GM18861 (cell line): ENCODE measurements around the gene CSGALNACT2.
A peak's percentile ranks its signal among the peaks of the same experiment; 100 is the strongest.

Experiments
- ATAC-seq: cut with Tn5 transposase; IDR thresholded peaks from one replicate; pipeline ENCODE4 v1.9.1; 2021; ENCODE audit not compliant: unreplicated experiment

The CSGALNACT2 gene

DNA sequence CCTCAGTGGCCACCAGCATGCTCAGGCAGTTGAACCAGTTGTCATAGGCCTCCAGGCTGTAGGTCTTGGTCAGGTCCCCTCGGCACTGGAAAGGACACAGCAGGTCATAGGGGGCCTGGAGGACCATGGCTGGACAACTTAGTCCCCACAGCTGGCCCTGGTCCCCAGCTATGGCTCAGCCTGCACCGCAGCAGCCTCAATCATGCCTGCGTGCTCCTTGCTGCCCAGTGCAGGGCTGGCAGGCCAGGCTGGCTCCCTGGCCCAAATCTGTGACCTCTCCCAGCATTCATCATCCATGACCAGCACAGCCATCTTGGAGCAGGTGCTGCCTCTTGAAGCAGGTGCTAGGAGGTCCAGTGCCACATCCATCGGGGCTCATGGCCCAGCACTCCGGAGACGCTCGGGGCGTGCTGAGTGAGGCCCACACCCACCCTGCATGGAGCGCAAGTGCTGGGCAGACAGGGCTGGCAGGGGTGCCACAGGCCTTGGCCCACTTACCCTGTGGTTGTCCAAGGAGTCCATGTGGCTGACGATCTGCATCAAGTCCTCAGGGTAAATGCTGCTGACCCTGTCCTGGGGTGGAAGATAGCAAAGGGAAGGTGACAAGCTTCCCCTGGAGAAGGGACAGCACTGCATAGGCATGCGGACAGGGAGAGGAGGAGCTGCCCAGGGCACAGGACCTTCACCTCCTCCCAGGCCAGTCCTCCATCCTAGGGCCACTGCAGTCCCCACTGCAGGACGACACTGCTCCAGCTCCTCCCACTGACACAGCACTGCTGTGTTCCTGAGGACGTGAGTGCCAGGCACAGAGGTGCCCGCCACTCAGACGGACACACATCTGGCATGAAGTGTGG is 61.7 kb downstream of the CSGALNACT2 start:
- ATAC-seq = no peak

DNA sequence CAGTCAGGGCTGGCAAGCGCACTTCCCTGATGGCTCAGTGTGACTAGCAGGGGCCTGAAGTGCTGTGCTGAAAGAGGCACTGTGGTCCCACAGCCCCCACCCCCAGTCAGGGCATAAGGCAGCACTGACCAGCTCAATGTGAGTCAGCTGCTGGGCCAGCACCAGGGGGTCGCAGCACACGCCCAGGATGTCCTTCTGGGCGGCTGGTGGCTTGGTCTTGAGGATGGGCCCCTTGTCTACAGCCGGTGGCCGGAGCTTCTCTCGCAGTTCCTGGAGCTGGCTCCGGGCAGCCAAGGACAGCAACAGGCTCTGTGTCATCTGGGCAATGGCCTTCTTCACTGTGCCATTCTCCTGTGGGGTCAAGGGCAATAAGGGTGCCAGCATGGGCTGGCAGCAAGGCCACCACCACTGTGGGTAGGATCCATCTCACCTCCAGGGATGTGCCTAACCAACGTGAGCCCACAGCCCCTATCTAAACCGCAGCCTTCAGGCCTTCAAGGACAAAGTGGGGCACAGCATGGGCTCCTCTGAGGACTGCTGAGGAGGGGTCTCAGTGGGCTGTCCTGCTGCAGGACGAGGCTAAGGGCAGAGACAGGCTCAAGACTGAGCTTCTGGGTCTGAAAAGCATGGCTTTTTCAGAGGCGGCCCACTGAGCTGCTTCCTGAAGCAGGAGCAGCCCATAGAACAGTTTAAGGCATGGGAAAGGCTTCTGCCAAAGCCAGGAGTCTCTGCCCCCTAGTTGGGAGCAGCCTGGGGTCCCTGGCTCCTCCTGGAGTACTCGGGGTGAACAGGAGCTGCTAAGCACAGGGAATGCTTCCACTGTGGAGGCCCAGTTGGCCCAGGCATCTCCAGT is 62.5 kb downstream of the CSGALNACT2 start:
- no peak for ATAC-seq

DNA sequence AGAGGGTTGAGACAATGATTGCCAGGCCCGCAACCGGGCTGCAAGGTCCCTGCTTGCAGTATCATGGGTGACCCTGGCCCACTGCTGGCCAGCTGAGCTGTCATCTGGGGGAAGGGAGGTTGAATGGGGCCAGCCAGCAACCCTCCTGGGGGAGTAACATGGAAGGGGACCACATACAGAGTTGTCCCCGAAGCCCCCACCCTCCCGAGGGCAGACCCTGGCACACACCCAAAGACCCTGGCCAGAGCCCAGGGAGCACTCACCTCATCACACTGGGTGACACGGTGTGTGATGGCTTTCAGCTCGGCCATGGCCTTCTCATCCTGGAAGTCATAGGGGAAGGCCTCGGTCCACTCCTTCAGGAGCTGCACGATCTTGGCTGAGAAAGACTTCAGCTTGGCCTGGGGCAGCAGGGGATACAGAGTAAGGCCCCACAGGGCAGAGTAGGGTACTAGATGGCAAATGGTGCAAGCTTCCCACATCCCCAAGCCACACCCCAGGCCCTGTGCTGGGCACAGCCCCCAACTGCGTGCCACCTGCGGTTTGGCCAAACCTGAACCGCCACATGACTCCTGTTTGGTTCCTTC is 63.4 kb downstream of the CSGALNACT2 start:
- no peak for ATAC-seq

DNA sequence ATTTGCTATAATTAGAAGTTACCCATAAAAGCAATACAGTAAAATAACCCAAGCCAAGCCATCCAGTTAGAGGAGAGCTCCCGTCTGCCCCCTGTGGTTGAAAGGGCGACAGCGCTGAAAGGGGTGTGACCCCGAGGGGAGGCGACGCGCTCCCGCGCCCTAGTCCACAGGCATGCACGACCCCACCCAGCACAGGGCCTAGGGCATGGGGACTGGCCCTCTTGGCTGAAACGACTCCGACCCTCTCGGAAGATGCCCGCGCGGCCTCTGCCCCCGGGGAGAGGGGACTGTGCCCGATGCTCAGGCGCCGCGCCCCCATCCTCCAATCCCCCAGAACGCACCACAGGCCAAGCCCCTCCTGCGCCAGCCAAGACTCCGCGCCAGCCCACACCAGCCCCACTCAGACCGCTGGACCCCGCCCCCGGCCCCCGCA is 64.0 kb downstream of the CSGALNACT2 start:
- ATAC-seq = no peak

DNA sequence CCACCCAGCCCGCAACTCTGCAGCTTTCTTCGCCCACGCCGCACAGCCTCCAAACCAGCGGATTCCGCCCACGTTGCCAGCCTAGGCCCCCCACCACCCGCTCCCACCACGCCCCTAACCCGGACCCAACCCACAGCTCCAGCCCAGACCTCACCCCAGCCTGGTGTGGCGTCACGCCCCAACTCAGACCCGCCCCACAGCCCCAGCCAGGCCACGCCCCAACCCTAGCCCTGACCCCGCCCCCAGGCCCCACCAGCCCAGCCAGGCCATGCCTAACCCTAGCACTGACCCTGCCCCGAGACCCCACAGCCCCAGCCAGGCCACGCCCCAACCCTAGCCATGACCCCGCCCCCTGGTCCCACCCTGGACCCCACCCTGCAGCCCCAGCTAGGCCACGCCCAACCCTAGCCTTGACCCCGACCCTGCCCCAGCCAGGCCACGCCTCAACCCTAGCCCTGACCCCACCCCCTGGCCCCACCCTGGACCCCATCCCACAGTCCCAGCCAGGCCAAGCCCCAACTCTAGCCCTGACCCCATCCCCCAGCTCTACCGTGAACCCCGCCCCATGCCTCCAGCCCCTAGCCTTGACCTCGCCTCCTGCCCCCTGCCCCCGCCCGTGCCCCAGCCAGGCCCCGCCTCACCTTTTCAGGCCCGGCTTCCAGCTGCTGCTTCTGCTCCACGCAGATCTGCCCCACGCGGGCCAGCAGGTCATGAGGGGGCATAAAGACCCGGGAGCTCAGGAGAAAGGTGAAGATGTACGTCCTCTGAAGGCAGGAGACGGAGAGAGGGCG is 64.6 kb downstream of the CSGALNACT2 start:
- no peak for ATAC-seq

DNA sequence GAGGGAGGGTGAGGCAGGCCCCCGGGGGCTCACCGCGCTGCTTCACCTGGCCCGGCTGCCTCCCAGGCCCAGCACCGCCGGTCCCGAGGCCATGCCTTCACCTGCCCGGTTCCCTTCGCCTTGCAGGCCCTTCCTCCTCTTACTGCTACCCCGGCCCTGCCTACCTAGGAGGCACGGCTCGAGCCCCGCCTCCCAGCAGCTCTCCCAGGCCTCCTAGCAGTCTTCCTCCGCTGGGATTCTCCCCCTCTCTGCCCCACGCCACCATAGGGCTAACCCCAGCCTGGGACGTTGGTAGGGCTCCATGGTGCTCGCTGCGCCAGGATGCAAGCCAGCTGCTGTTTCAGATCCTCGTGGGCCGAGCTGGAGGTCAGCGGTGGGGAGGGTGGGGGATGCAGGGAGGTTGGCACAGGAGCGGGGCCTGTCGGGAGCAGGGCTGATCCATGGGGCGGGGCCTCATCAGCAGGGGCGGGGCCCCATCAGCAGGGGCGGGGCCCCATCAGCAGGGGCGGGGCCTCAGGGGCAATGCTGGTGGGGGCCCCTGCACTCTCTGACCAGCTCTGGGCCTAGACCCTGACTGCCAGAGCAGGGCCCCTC is 65.3 kb downstream of the CSGALNACT2 start:
- no peak for ATAC-seq

DNA sequence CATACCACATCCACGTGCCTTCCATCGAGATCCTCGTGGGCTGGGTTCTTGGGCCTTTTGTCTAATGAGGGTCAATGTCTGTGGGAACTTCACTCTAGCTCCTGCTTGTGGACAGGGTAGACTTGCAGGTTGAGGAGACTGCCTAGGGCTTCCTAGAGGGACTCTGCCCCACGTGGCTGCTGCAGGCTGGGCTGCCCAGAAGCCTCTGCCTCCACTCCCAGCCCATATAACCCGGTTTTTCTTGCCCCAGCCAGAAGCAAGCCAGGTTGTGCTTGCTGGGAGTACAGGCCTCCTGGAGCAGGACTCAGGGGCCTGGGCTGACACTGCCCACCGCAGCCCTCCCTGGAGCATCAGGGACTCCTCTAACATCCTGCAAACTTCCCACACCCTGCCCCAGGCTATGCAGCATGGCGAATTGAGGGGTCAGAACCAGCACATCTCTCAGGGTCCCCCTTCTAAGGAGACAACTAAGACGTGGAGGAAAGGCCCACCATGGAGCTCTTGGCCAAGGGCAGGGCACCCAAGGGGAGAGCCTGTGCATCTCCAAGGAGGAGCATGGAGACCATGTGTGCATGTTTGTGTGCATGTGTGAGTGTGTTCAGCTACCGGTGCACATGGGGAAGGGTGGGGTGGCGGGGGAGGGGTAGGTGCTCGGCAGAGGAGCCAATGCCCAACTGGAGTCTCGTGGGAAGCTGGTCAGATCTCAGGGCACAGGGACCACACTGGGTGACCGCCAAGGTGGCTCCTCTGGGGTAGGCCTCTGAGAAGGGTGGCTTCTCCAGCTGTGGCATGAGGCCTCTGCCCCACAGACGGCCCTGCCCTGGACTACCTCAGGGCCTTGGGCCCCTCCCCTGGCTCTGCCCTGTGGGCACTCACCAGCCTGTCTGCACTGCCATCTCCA is 66.0 kb downstream of the CSGALNACT2 start:
- ATAC-seq = peak; percentile 7

DNA sequence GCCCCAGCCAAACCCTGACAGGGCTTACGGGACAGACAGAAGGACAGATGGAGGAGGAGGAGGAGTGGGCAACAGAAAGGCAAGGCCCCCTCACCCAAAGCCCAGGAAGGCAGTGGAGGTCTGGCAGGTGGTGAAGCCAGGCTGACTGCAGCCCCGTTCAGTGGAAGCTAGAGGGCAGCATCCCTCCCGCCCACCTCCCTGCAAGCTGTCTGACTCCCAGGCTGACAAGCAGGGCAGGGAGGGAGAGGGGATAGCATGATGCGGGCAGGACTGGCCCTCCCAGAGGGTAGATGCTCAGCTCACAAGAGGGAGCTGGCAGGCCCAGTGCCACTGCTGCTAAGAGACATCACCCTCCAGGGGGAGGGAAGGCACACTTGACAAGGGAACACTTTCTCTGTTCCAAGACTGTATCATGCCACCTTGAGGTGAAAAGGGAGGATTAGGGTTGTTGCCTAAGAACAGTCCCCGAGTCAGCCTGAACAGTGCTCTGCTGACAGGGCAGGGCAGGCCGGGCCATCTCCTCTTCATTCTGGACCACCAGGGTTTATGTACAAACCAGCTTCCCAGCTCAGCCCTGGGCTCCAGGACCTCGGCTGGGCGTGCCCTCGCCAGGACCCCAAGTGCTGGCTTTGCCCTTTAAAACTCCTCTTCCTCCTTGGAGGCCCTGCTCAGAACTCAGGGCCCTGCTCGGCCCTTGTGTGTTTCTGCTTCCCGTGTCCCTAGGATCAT is 66.9 kb downstream of the CSGALNACT2 start:
- peak; percentile 63 for ATAC-seq

DNA sequence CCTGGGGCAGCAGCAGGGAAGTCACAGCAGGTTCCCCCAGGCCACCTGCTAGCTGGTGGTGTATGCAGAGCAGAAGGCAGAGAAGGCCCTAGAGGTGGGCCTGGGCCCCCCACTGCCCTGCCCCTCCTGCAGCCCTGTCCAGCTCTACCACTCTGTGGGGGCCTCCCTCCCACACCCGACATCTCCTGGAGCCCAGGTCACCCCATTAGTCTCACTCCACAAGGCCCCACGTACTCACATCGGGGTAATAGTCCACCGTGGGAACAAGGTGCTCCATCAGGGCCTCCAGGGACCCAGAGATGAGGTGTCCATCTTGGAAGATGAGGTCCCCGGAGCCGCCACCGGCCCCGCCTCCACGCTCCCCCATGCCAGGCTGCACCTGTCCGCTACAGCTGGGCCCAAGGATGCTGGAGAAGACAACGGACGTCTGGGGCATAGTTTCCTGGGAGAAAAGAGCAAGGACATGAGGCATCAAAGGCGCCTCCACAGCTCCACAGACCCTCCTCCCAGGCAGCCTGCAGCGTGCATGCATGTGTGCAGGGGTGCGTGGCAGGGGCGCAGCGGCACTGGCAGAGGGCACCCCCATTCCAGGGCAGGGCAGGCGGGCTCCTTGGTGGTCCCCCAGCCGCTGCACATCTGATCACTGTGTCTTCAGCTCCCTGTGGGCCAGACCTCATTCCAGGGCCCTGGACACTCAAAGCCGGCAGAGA is 67.6 kb downstream of the CSGALNACT2 start:
- no peak for ATAC-seq

DNA sequence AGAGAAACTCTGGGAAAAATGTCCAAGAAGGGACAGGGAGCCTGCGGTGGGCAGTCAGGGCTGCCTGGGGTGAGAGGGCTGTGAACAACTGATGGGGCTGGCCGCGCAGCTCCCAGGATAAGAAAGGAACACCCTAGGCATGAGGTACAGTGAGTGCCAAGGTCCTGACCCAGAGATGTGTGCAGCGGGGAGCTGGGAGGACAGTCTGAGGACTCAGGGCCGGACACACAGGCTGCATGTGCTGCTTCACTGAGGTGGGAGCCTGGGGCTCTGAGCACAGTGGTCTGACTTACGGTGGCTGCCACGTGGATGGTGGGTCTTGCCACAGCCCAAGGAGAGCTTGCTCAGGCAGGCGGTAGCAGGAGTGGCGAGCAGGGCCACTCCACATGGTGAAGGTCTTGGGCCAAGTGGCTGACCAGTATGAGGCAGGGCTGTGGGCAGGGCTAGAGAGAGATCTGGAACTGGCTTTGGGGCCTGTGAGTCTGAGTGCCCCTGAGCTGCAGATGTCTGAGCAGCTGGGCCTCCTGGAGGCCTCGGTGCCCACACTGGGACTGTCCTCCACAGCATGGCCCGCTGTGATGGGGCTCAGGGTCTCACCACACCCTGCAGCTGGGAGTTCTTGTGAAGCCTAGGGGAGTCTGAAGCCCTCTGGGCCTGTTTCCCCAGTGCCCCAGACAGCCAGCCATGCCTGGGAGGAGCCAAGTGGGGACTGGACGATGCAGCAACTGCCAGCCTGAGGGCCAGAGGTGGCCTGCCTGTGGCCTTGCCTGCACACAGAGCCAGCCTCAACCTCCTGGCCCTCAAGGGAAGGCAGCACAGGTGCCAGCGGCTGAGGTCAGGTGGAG is 68.4 kb downstream of the CSGALNACT2 start:
- ATAC-seq = no peak

DNA sequence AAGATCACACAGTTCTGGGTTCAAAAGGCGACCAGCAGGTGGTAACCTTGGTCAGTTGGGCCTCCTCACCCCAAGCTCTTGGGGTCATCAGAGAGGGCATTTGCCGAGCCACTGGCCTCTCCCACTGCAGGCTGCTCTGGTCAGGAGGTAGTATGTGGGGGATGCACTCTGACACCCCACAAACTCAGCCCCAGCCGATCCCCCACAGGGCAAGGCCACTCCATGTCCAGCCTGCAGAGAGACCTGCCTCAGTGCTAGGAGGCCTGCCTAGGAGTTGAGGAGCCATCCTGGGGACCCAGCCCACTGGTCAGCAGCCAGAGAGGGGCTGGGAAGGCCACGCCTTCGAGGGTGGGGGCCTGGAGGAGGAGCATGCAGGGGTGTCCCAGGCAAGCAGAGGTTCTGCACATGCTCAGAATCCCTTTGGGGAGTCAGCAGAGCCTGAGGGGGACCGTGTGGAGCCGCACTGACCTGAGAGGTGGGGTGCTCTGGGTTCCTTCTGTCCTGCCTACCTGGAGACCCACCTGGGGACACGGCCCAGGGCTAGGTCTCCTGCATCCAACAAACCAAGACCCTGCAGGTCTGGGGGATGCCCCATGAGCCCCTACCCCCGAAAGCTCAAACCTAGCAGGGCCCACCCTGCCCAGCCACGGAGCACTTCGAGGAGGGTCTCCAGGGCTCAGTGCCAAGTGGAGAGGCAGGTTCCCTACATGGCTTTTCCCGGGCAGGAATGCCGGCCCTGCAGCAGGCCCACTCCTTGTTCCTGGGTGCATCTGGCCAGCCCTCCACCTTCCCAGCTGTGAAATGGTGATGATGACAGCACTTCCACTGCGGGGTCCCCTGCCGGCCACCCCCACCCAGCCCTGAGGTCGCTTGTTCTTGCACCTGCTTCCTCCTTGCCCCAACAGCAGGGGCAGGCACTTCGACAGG is 70.2 kb downstream of the CSGALNACT2 start:
- ATAC-seq = no peak

DNA sequence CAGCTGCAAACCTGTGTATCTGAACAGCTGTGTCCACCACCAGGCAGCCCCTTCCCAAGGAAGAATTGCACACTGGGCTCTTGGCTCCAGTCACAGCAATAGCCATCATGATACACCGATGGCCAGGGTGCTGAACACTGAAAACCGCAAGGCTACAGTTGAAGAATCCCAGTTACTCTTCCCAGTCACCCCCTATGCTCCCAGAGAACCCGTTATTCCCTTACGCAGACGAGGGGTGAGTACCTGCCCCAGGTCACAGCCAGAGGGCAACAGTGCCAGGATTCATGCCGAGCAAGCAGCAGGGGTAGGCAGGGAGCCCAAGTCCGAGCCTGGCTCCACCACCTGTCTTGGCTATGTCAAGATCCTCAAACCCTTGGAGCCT is 70.8 kb downstream of the CSGALNACT2 start:
- ATAC-seq = no peak

DNA sequence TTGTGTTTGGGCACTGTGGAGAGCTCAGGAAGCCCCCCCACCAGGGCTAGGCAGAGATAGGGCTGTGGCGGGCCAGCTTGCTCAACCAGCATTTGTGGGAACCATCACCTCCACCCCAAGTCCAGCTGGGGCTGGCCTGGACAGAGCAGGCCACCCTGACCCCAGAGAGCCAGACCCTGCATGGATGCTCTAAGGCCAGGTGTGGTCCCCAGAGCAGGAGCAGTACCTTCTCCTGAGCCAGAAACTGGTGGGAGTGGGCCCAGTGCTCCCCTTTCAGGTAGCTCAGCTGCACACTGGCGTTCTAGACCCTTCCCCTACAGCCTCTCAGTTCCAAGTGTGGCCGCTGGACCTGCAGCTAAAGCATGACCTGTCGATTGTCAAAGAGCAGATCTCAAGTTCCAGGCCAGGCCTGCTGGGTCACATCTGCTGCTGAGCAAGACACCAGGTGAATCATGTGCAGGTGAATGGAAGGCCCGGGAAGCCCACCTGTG is 71.5 kb downstream of the CSGALNACT2 start:
- no peak for ATAC-seq

DNA sequence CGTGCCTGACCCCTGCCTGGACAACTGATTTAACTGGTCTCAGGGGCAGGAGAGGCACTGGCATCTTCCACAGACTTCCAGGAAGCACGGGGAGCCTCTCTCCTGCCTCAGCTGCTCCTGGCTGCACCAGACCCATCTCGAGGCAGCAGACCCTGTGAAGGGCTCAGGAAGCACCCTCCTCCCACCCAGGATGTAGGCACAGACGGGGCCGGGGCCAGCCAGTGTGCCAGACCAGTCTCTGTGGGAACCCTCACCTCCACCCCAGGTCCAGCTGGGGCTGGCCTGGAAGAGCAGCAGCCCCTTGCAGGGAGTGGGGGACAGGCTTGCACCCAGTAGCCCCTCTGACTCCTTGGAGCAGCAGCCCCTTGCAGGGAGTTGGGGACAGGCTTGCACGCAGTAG is 72.3 kb downstream of the CSGALNACT2 start:
- no peak for ATAC-seq

DNA sequence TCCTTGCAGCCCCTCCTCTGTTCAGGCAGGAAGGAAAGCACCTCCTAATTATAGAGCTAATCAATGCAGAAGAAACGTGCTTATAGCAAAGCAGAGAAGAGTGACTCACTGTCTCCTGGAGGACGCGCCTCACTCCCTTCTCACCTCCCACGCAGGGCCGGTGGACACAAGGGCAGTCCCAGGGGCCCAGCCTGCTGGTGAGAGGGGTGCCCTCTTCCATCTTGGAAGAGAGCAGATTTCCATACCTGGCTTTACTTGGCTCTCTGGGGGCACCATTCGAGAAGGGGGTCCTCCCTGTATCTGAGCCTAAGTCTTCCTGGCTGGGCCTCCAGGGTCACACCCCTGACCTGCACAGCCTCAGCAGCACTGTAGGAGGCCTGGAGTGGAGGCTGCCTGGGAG is 72.8 kb downstream of the CSGALNACT2 start:
- ATAC-seq = no peak

DNA sequence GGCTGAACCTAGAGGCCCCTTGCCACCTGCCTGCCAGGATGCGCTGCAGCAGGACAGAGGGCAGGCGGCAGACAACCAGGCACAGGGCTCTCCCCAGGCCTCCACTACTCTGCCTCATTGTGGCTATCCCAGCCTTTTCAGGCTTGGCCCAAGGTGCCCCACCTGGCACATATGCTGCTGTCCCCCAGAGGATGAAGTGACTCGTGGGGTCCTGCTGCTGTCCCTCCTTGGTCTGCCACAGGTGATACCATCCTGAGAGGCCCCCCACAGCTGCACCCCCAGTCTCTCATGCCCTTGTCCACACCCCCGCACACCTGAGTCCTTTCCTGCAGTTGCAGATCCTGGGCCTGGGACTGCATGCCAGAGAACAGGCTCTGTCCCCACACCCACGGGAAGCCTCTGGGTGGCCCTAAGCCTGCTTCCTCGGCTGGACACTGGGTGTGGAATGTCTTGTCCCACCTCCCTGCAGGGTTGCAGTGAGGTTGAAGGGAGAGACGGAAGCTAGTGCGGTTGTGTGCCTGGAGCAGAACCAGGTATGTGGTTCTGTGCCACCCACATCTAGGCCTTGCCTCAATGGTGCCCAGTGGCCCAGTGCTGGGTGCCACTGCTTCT is 73.3 kb downstream of the CSGALNACT2 start:
- ATAC-seq = no peak
